Activated naive CD4-positive, alpha-beta T cell treated with anti-CD3 and anti-CD28 coated beads, Interleukin-2, amount 50 U/mL, for 24 hours (primary cell): Measurements from ENCODE around the gene CTRB1.

Experiments
- H3K27ac Mint-ChIP-seq: one replicate; pipeline ENCODE4 v1.8.0; 2021; ENCODE audit warnings: mild to moderate bottlenecking, mixed read lengths
- H3K27me3 Mint-ChIP-seq: one replicate; pipeline ENCODE4 v1.8.0; 2021; ENCODE audit warnings: mixed read lengths
- H3K36me3 Mint-ChIP-seq: one replicate; pipeline ENCODE4 v1.8.0; 2021; ENCODE audit warnings: mixed read lengths
- H3K4me1 Mint-ChIP-seq: one replicate; pipeline ENCODE4 v1.8.0; 2021; ENCODE audit warnings: mixed read lengths
- H3K4me3 Mint-ChIP-seq: one replicate; pipeline ENCODE4 v1.8.0; 2021; ENCODE audit warnings: mild to moderate bottlenecking, mixed read lengths
- H3K9me3 Mint-ChIP-seq: one replicate; pipeline ENCODE4 v1.8.0; 2021; ENCODE audit warnings: mixed read lengths

Gene CTRB1

DNA sequence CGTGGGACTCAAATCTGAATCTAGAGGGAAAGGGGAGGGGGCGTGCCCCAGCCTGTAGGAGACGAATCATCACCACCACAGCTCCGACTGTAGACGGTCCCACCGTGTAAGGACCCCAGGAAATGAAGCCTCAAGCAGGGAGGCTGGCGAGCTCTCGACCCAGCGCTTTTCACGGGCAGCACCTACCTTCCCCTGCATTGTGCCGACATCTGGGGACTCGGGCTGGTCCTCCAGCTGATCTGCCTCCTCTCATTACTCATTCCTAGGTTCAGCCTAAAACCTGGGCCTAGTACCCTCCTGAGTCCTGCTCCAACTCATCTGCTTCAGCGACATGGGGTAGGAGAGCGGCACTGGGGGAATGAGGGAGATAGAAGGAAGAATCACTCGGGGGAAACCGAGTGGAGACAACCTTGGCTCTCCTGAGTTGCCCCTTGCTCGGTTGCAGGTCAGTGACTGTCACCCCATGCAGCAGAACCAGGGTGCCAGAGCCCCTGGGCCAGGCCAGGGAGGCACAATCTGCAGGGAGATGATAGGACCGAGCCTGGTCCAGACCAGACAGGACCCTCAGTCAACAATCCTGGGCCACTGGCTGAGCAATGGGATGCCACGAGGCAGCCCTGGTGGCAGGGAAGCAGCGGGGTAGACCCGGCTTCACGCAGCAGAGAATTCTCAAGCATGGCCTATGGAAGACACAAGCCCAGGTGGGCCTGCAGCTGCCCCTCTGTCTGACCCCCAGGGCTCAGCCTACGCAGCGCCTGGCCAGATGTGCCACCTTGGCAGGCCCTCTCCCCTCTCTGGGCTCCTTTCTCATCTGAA lies 33.5 kb downstream of the CTRB1 start:
- H3K27ac Mint-ChIP-seq = no peak overlapping the region
- H3K36me3 Mint-ChIP-seq = no peaks in the 10 kb centered on the region
- peaks cover 3% of the 10 kb centered on the region for H3K4me1 Mint-ChIP-seq
- peaks cover 19% of the 10 kb centered on the region for H3K27me3 Mint-ChIP-seq
- no peaks in the 10 kb centered on the region for H3K9me3 Mint-ChIP-seq
- H3K4me3 Mint-ChIP-seq = peak overlapping the region; percentile 67

DNA sequence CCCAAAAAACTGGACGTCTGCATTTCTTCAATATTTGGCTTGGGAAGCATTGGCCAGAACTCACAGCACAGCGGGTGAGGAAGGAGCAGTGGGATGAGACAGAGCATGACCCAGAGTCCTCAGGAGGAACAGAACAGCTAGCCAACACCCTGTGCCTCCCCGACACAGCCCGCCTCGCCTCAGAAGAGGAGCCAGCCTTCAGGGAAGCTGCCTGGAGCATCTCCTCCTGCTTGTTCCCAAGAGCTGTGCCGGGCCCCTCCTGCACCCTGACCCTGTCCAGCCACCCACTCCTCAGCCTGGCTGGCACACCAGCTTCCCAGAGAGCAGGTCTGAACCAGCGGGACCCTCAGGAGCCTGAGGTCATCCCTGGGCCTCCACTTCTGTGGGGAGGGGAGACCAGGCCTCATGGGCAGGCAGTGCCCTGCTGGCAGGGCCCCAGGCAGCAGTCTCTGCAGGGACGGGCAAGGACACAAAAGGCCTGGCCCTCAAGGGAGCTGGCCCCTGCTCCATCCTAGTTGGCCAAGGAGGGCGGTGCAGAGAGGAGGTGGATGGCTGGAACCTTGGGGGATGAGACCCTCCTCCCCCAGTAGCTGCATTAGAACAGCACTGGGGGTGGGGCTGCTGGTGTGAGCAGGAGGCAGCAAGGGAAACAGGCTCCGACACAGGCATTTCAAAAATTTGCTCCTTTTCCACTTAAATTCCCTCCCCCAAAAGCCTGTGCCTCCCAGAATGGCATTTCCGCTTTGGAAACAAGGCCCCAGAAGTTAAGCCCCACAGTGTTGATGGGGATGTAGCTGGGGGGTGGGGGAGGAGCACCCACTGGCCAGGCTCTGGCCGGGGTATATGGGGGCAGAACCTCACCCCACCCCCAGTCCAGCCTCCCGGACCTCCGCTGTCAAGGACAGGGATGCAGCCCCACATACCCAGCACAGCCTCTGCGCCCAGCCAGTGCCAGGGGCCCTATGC lies 34.4 kb downstream of the CTRB1 start:
- H3K4me3 Mint-ChIP-seq = no peak overlapping the region
- no peak overlapping the region for H3K27ac Mint-ChIP-seq
- H3K4me1 Mint-ChIP-seq = peaks cover 3% of the 10 kb centered on the region
- no peaks in the 10 kb centered on the region for H3K36me3 Mint-ChIP-seq
- peaks cover 20% of the 10 kb centered on the region for H3K27me3 Mint-ChIP-seq
- H3K9me3 Mint-ChIP-seq = no peaks in the 10 kb centered on the region

DNA sequence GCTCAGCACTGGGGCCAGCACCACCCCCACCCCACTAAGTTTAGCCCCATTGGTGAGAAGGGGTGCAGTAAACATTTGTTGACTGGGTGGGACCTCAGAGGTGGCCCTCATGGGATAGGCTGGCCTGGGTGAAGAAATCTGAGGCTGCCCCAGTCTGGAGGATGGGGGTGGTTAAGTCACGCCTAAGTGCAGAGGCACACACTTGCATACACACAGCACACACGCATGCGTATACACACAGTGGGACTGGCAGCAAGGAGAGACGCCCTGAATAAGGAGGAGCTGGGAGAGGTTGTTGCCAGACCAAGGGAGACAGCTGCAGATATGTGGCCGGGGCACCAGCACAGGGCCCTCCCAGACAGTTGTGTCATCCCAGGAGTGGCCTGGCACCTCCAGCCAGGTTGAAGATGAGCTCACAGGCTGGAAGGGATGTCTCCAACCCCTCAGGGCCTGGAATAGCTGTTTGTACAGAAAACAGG lies 35.6 kb downstream of the CTRB1 start:
- H3K36me3 Mint-ChIP-seq = no peaks in the 10 kb centered on the region
- H3K9me3 Mint-ChIP-seq = no peaks in the 10 kb centered on the region
- no peak overlapping the region for H3K27ac Mint-ChIP-seq
- peaks cover 20% of the 10 kb centered on the region for H3K27me3 Mint-ChIP-seq
- H3K4me1 Mint-ChIP-seq = peaks cover 3% of the 10 kb centered on the region
- H3K4me3 Mint-ChIP-seq = no peak overlapping the region

DNA sequence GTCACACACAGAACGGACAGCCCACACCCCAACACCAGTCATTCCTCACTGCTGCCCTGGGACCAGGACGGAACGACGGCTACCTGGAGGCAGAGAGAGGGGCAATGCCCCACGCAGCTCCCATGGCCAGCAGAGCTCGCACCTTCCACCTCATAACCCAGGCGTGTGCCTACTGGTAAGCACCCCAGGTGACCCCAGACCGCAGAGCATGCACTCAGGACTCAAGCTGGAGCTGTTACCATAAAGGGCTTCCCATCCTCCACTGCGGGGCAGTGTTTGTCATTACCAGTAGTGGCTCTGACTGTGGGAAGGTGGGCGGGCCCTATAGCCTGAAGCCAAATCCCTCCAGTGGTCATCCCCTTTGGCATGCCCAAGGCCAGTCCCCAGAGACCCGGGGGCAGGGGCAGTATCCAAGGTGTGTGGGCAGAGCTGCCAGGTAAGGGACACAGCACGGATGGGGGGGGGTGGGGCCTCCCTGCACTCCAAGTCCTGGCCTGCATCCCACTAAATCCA lies 37.3 kb downstream of the CTRB1 start:
- no peaks in the 10 kb centered on the region for H3K4me1 Mint-ChIP-seq
- no peaks in the 10 kb centered on the region for H3K36me3 Mint-ChIP-seq
- no peak overlapping the region for H3K4me3 Mint-ChIP-seq
- peaks cover 16% of the 10 kb centered on the region for H3K27me3 Mint-ChIP-seq
- H3K9me3 Mint-ChIP-seq = no peaks in the 10 kb centered on the region
- H3K27ac Mint-ChIP-seq = no peak overlapping the region

DNA sequence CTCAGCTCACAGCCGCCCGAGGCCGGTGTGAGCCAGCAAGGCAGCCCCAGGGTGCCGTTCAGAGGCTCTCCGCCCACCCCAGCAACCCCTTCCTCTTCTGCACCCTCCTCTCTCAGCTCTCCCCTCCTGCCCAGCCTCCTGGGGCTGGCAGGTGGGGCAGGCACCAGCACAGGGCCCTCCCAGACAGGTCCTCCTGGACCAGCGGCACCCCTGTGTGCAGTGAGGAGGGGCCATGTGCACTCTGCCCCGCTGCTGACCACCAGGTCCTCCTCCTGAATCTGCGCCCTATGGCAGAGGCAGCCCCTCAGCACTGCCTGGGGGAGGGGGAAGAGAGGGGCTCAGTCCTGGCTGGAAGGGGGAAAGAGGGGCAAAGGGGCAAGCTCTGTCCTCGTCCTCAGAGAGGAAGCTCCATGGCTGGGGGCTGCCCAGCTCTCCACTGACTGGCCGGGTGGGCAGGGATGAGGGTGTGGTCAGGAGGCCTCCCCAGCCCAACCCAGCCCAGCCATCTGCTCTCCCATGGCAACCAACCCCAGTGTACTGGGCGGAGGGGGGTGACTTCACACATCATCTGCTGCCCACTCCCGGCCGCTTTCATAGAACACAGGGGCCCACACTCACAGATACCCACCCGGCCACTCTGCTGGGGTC lies 38.0 kb downstream of the CTRB1 start:
- Mint-ChIP-seq H3K4me3 (no peak overlapping the region), H3K27ac (no peak overlapping the region), H3K9me3 (no peaks in the 10 kb centered on the region)

DNA sequence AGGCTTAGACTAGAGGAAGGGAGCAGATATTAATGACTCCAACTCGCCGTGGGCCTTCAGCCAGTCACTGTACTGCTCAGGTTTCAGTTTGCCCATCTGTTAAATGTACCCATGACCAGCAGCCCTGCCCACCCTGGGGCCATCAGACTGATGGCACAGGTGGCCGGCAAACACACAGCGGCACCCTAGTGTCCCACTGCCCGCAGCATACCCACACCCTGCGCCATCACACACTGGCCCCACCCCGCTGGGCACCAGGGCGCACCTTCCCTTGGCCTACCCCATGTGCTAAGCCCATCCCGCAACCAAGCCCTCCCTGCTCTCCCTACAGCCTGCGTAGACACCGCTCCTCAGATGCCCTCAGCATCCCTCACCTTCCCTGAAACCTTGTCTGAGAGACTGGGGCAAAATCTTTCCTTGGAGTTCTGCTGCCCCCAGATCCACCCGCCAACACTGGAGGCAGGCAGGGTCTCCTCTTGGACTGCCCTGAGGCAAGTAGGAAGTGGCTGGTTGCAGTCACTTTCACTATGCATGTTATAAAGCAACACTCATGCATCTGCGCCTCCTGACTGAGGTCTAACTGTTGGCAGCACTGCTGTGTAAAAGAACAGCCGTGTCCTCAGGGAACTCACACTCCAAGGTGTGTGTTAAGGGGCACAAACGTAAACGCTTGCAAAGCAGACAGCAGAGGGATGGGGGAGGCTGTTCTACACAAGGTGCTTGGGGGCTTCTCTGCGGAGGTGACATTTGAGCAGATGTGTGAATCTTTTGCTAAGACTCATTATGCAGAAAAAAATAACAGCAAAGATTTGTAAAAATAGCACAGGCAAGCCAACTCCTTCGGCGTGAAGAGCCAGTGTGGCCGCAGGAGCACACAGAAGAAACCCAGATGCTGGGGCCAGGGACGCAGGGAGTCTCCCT lies 39.4 kb downstream of the CTRB1 start:
- Mint-ChIP-seq H3K27me3 (peaks cover 18% of the 10 kb centered on the region), H3K9me3 (no peaks in the 10 kb centered on the region), H3K4me1 (no peaks in the 10 kb centered on the region), H3K27ac (no peak overlapping the region), H3K4me3 (no peak overlapping the region), H3K36me3 (no peaks in the 10 kb centered on the region)

More for the DNA sequence above, 38.0 kb downstream of the CTRB1 start:
- Mint-ChIP-seq H3K36me3 (no peaks in the 10 kb centered on the region), H3K4me1 (no peaks in the 10 kb centered on the region), H3K27me3 (peaks cover 17% of the 10 kb centered on the region)

DNA sequence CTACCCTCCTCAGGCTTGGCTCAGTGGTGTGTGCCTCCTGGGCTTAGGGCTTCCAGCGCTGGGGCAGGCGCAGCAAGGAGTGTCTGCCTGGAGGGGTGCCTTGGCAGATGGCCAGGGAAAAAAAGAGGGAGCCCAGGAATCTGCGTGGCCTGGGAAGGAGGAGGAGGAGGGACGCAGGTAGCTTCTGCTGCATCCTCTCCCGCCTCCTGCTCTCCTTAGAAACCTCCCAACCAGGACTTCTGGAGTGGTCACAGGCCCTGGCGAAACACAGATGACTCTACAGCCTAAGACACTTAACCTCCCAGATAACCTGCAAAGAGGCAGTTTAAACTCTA lies 40.0 kb downstream of the CTRB1 start:
- H3K27ac Mint-ChIP-seq = no peak overlapping the region
- H3K4me1 Mint-ChIP-seq = no peaks in the 10 kb centered on the region
- no peak overlapping the region for H3K4me3 Mint-ChIP-seq
- peaks cover 20% of the 10 kb centered on the region for H3K27me3 Mint-ChIP-seq
- no peaks in the 10 kb centered on the region for H3K36me3 Mint-ChIP-seq
- H3K9me3 Mint-ChIP-seq = no peaks in the 10 kb centered on the region

DNA sequence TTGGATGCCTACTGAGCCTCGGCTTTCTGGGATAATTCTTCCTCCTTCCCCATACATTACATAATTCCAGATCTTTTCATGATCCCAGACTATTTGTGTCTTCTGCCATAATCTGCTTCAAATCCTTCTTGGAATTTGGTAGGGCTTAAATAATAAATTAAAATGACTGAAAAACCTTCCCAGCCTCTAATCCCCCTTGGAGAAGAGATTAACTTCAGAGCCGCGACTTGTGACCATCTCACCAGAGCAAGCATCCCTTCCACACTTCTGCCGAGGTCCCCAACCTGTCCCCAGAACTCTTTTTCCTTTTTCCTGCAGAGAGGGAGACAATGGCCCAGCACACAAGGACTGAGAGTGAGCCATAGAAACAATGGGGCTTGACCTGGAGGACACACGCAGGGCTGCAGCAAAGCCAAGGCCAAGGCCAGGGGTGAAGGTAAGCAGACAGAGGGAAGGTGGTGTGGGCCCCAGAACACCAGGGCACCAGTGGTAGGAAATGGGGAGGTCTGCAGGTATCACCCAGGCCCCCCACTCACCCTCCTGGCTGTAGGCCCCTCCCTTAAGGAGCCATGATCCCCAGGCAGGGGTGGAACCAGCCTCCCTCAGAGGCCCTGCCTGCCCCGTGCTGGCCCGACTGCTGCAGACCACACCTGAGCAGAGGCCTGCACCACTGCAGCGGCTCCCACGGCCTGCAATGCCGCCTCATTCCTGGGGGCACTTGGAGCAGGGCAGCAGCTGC lies 42.2 kb downstream of the CTRB1 start:
- Mint-ChIP-seq H3K4me3 (no peak overlapping the region), H3K27me3 (peaks cover 22% of the 10 kb centered on the region), H3K9me3 (no peaks in the 10 kb centered on the region), H3K36me3 (no peaks in the 10 kb centered on the region), H3K27ac (no peak overlapping the region), H3K4me1 (peaks cover 9% of the 10 kb centered on the region)

DNA sequence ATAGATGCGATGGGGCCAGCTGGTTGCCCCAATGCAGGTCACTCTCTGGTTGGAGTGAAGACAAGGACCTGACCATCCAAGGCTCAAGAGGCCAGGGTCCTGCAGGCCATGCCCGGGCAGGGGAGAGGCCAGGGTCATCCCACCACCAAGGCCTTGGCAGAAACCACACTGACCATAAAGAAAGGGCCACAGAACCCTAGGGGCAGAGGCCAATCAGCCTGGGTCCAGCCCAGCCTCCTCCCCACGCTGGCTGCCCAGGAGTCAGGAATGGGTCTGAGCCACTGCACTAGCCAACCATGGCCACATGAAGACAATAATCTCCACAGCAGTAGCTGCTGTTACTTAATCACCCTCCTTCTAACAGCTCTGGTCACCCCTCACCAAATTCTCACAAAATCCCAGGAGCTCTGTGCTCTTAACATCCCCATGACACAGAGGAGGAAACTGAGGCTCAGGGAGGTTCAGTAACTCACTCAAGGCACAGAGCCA lies 42.8 kb downstream of the CTRB1 start:
- peaks cover 25% of the 10 kb centered on the region for H3K27me3 Mint-ChIP-seq
- H3K36me3 Mint-ChIP-seq = no peaks in the 10 kb centered on the region
- H3K9me3 Mint-ChIP-seq = no peaks in the 10 kb centered on the region
- H3K4me1 Mint-ChIP-seq = peaks cover 13% of the 10 kb centered on the region
- H3K4me3 Mint-ChIP-seq = no peak overlapping the region
- H3K27ac Mint-ChIP-seq = no peak overlapping the region

DNA sequence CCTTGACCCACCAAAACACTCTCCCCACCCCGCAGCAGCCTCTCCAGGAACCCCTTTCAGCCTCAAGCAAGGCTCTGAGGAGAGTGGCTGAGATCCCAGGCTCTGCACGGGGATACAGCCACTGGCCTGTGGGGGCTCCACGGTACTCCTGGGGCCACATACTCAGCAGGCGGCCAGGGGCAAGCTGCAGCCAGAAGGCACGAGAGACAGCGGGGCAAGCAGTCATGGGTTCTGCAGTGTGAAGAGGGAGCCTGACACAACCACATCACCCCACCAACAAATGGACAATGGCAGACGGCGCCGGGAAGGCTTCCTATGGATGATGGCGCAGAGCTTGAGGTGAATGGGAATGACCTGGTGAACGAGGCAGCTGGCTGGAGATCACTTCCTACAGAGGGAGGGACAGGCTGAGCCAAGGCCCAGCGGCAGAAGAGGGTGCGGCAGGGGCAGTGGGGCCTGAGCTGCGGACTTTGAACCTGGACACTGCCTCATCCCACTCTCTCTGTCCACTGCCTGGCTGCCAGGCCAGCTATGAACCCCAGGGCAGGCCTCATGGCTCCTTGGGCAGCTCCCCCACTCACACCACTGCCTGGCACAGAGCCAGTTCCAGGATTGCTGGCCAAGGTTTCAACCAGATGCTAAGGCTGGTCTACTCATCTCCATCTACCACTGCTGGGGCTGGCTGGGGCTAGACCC lies 43.5 kb downstream of the CTRB1 start:
- Mint-ChIP-seq H3K4me3 (no peak overlapping the region), H3K36me3 (no peaks in the 10 kb centered on the region), H3K27ac (no peak overlapping the region), H3K4me1 (peaks cover 13% of the 10 kb centered on the region), H3K9me3 (no peaks in the 10 kb centered on the region), H3K27me3 (peaks cover 25% of the 10 kb centered on the region)

DNA sequence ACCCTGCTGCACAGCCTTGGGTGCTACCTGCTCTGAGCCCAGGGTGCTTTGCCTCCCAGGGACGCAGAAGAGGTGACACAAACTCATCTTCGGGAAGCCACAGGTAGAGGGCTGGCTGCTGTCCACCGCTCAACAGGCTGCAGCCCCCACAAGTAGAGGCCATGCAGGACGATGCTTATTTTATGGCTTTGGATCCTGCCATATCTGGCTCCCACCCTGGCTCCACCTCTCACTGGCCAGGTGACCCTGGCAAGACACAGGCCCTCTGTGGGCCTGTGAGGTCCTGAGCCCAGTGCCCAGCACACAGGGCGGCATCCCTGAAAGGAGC lies 44.0 kb downstream of the CTRB1 start:
- peaks cover 25% of the 10 kb centered on the region for H3K27me3 Mint-ChIP-seq
- H3K4me3 Mint-ChIP-seq = no peak overlapping the region

DNA sequence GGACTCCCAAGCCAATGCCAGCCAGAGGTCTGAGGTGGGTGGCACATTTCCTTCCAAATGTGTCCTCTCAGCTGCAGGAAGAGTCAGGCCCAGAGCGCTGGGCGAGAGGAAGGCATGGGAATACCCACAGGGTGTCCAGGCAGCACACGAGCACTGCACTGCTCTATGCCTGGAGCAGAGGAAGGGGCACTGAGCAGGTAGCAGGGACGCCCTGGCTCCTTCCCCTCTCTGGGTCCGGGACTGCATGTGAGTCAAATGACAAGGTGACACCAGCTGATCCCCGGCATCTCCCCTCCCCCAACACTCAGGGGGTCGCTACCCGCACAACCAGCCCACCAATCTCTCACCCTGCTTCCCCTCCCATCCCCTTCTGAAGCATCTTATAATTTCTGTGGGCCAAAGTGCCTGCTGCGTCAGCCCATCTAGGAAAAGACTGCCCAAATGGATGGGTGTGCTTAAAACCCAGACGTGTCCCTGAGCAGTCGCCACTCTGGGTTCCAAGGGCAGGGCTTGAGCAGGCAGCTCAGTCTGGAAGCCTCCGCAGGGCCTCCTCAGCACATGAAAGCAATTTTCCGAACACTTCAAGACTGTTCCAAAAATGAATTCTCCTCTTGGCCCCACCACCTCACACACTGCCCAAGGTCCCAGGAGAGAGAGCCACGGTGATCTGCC lies 44.6 kb downstream of the CTRB1 start:
- H3K27ac Mint-ChIP-seq = no peak overlapping the region
- H3K27me3 Mint-ChIP-seq = peaks cover 23% of the 10 kb centered on the region
- H3K36me3 Mint-ChIP-seq = no peaks in the 10 kb centered on the region
- no peak overlapping the region for H3K4me3 Mint-ChIP-seq
- H3K4me1 Mint-ChIP-seq = peaks cover 13% of the 10 kb centered on the region
- H3K9me3 Mint-ChIP-seq = no peaks in the 10 kb centered on the region

More for the DNA sequence above, 44.0 kb downstream of the CTRB1 start:
- no peak overlapping the region for H3K27ac Mint-ChIP-seq
- no peaks in the 10 kb centered on the region for H3K36me3 Mint-ChIP-seq
- no peaks in the 10 kb centered on the region for H3K9me3 Mint-ChIP-seq
- peaks cover 13% of the 10 kb centered on the region for H3K4me1 Mint-ChIP-seq

DNA sequence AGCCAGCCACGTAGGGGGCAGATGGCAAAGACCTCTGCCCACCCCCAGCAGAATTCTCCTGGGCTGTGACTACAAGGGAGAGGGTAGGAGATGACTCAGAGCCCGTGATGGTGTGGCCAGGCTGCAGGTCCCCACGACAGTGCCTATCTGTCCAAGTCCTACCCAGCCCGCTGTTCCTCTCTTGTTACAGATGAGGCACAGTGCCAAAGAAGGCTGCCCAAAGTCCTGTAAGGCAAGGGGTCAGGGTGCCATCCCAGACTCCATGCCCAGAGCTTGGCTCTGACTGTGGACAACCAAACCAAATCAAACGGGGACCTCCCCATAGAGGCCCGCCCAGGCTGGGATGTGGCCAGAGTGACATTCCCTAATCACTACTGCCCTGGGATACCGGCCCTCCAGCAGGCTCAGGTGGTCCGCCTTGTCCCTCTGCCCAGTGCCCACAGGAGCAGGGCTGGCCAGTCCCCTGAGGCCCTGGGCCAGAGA lies 45.2 kb downstream of the CTRB1 start:
- Mint-ChIP-seq H3K9me3 (no peaks in the 10 kb centered on the region), H3K27me3 (peaks cover 23% of the 10 kb centered on the region), H3K4me3 (peak overlapping the region; percentile 77), H3K4me1 (peaks cover 13% of the 10 kb centered on the region), H3K27ac (no peak overlapping the region), H3K36me3 (no peaks in the 10 kb centered on the region)
